Measurements from ENCODE around the gene TBC1D3I.
"Not testable (repeated sequence)": the region's sequence is repeated elsewhere in the genome, so short reads cannot be mapped to it uniquely, and the experiment has no call there.

GRCh38 chr17:36264470-36264869, at the start of gene TBC1D3I:
- not testable (repeated sequence) for TF ChIP-seq CTCF (conservative IDR thresholded peaks at IDR 0.05 in 1 of 2, IDR thresholded peaks at IDR 0.05 in 1 of 2; ENCODE audit: low read depth in 1 of 2, low read length in 2 of 2); EZH2 (IDR thresholded peaks at IDR 0.05; ENCODE audit: low read length, missing control alignments)

Data from fibroblast of lung (primary cell).